Esophagus squamous epithelium (tissue), 4 donors: ENCODE results near the gene CXXC1.

Experiments
- CTCF ChIP-seq, 6 experiments: fragments of 450-650 bp in 4 of 6; fragments of 200-600 bp in 2 of 6; sonication (generic) in 2 of 6; IDR thresholded peaks; one replicate each; pipeline ENCODE4 v1.5.1; 2016 to 2019; ENCODE audit warnings: antibody characterized with exemption in 6 of 6, mild to moderate bottlenecking in 4 of 6, moderate library complexity in 4 of 6
- POLR2A ChIP-seq, 4 donors: fragments of 450-650 bp; IDR thresholded peaks; one replicate each; pipeline ENCODE4 v1.6.1; 2017; ENCODE audit warnings: antibody characterized with exemption in 4 of 4, mild to moderate bottlenecking in 4 of 4, moderate library complexity in 3 of 4

GRCh38 chr18:50334546-50335152, 47.2 kb upstream of the CXXC1 start:
- TF ChIP-seq CTCF (IDR thresholded peaks at IDR 0.05) = no peak
- no peak for TF ChIP-seq POLR2A (IDR thresholded peaks at IDR 0.05)
